Fibroblast of villous mesenchyme (primary cell): ENCODE measurements around the gene NALCN. TPM values are rescaled to one million over a fixed set of nuclear protein-coding genes. Genes with fewer than 3 reads are reported as not detected.

Source experiments
- DNase-seq: peaks from one replicate; pipeline ENCODE4 v3.0.0-alpha.2; 2010; ENCODE audit warnings: low read depth
- H3K4me3 ChIP-seq: 2 replicates; pipeline ENCODE4 v1.5.1; 2011; ENCODE audit warnings: low read depth, mild to moderate bottlenecking, low read length
- CTCF ChIP-seq: IDR thresholded peaks from 2 replicates; pipeline ENCODE4 v1.5.1; 2012; ENCODE audit warnings: low read depth, mild to moderate bottlenecking, low read length; ENCODE audit not compliant: insufficient read depth
- total RNA-seq: library from RNA; depleted of rRNA; stranded (reverse); fragments of >200 nt; gene quantifications from 2 replicates; pipeline ENCODE4 v1.2.3, GENCODE V29; 2012

Gene NALCN
- total RNA-seq, 1 donor: 1.7 TPM

GRCh38 chr13:101116826-101117225, 299.5 kb downstream of the NALCN start:
- TF ChIP-seq CTCF: no peak
- DNase-seq: no peak
- H3K4me3 ChIP-seq: no peak overlapping the region

- TF ChIP-seq CTCF: no peak
- DNase-seq: no peak
- no peak overlapping the region for H3K4me3 ChIP-seq
Observed at GRCh38 chr13:101116341-101116740, 300.0 kb downstream of the NALCN start.

GRCh38 chr13:101115762-101116171, 300.5 kb downstream of the NALCN start:
- TF ChIP-seq CTCF: no peak
- H3K4me3 ChIP-seq: no peak overlapping the region
- peak; percentile 10 for DNase-seq

GRCh38 chr13:101111894-101112293, 304.4 kb downstream of the NALCN start:
- H3K4me3 ChIP-seq: no peak overlapping the region
- TF ChIP-seq CTCF: no peak
- DNase-seq: peak; percentile 56

- H3K4me3 ChIP-seq: no peak overlapping the region
- TF ChIP-seq CTCF: no peak
- no peak for DNase-seq
Observed at GRCh38 chr13:101109005-101109404, 307.3 kb downstream of the NALCN start.

- H3K4me3 ChIP-seq: no peak overlapping the region
- TF ChIP-seq CTCF: no peak
- DNase-seq: no peak
Observed at GRCh38 chr13:101098873-101099272, 317.4 kb downstream of the NALCN start.

GRCh38 chr13:101092985-101093384, 323.3 kb downstream of the NALCN start:
- no peak overlapping the region for H3K4me3 ChIP-seq
- no peak for DNase-seq
- no peak for TF ChIP-seq CTCF
